PC-3 (cell line): Measurements from ENCODE around the gene MDM4.

Source experiments
- CTCF ChIP-seq: fragments of 300-600 bp; sonication (generic); conservative IDR thresholded peaks from 2 replicates; pipeline ENCODE4 v1.5.1; 2017; ENCODE audit warnings: antibody characterized with exemption, low read depth, mild to moderate bottlenecking, low read length
- EZH2 ChIP-seq: fragments of 300-600 bp; sonication (generic); IDR thresholded peaks from one replicate; pipeline ENCODE4 v1.6.1; 2017; ENCODE audit warnings: antibody characterized with exemption, mild to moderate bottlenecking, low read length; ENCODE audit not compliant: unreplicated experiment
- EZH2phosphoT487 ChIP-seq: fragments of 300-600 bp; sonication (generic); IDR thresholded peaks from 2 replicates; pipeline ENCODE4 v1.6.1; 2018; ENCODE audit warnings: mild to moderate bottlenecking, antibody characterized with exemption, low read length, borderline replicate concordance

DNA sequence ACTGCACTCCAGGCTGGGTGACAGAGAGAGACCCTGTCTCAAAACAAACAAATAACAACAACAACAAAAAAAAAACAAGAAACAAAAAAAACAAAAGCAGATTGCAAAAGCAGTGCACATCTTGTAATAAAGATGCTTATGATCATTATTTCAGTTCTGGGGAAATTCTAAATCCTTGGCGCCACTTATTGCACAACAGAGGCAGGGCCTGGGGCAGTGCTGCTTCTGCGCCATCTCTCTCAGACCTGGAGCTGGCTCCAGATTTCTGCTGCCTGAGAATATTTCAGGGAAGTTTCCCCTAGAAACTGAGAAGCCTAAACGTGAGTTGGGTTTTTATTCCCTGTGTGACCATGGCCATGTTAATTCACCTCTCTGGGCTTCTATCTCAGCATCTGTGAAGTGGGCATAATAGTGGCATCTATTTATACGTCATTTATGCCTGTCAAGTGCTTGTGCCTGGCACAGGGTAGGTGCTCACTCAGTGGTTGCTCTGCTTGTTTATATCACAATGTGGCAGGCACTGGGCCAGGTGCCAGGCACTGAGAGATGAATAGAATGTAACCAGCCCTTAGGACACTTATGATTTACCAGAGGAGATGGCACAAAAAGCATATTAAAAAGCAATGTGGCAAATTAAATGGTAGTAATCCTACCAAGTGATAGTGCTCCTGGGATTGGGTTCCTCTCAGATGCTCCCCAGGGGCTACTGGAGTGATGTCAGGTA, 67.9 kb downstream of the MDM4 start:
- TF ChIP-seq CTCF (no peak), EZH2 (no peak), EZH2phosphoT487 (no peak)
